Lower leg skin (tissue), 4 donors: ENCODE results near the gene PCDHB4. TPM values are rescaled to one million over a fixed set of nuclear protein-coding genes. Genes with fewer than 3 reads are reported as not detected.
"Not testable (repeated sequence)": the region's sequence is repeated elsewhere in the genome, so short reads cannot be mapped to it uniquely, and the experiment has no call there.

ENCODE experiments used
- DNase-seq, 2 donors: peaks; one replicate each; pipeline ENCODE4 v3.0.0-alpha.2; 2019; ENCODE audit warnings: low spot score in 2 of 2
- H3K4me3 ChIP-seq: fragments of 200-600 bp; sonication (generic); 2 replicates; pipeline ENCODE4 v1.5.1; 2017; ENCODE audit warnings: mild to moderate bottlenecking, low read depth; ENCODE audit not compliant: poor library complexity, severe bottlenecking
- CTCF ChIP-seq, 3 donors: fragments of 450-650 bp; IDR thresholded peaks; one replicate each; pipeline ENCODE4 v1.5.1; 2016; ENCODE audit warnings: antibody characterized with exemption in 3 of 3, mild to moderate bottlenecking in 3 of 3, moderate library complexity in 2 of 3
- POLR2A ChIP-seq, 2 donors: fragments of 450-650 bp; IDR thresholded peaks; one replicate each; pipeline ENCODE4 v1.6.1; 2016 to 2017; ENCODE audit warnings: antibody characterized with exemption in 2 of 2, mild to moderate bottlenecking in 1 of 2, moderate library complexity in 1 of 2
- WGBS, 2 donors: methylation state at CpG; one replicate each; pipeline ENCODE4 v1.1.5; 2018; 5-methylcytosine and 5-hydroxymethylcytosine counted together
- intact Hi-C: fragments of 100-400 bp; cut with DNase I; formaldehyde crosslinking; loops from one replicate; pipeline ENCODE4 v1.15.0; 2023; ENCODE audit warnings: low total_unique reads
- total RNA-seq, 4 donors: library from RNA; depleted of rRNA; stranded (reverse); fragments of >200 nt; gene quantifications; one replicate each; pipeline ENCODE4 v1.1.0, GENCODE V29; 2016

PCDHB4 gene
- total RNA-seq, 4 donors from 2014 or later, result 1.1 to 2.8 (median 2.0) TPM

GRCh38 chr5:141172381-141173204, 51.0 kb downstream of the PCDHB4 start, which contains the start of gene PCDHB7:
Gene PCDHB7, plus strand, starts transcription at chr5:141172644. Its CDS starts 192 bp downstream, at chr5:141172836.
- intact Hi-C loops, result no loop called here
- H3K4me3 ChIP-seq, result no peak within 1 kb of the TSS
- WGBS, 2 donors, result 26 to 35% methylated on average over 20 of the region's 20 CpGs
- no peak for DNase-seq
- TF ChIP-seq POLR2A (IDR thresholded peaks at IDR 0.05) (no peak), CTCF (IDR thresholded peaks at IDR 0.05) (no peak)

- DNase-seq, H3K4me3 ChIP-seq, intact Hi-C loops: not testable (repeated sequence)
- 42 to 51% methylated on average over 55 to 74 of the region's 79 CpGs for WGBS, 2 donors
Observed at GRCh38 chr5:141174291-141175104, 52.9 kb downstream of the PCDHB4 start.

Other genes starting within 250 kb of the PCDHB4 start
- gene PCDHA12, start 246.5 kb upstream of the PCDHB4 start, total RNA-seq, result under 1 TPM in 3 of 4 donors, not detected in 1; 0.04 to 0.39 (median 0.25) TPM
- gene PCDHA13, start 239.7 kb upstream of the PCDHB4 start, total RNA-seq, result under 1 TPM in 3 of 4 donors, not detected in 1; 0.16 to 0.34 (median 0.30) TPM
- gene PCDHAC1, start 195.5 kb upstream of the PCDHB4 start, total RNA-seq, result under 1 TPM in 2 of 4 donors, not detected in 2; 0.16 to 0.17 TPM
- gene PCDHAC2, start 155.3 kb upstream of the PCDHB4 start, total RNA-seq, result under 1 TPM in 3 of 4 donors, not detected in 1; 0.21 to 0.29 (median 0.27) TPM
- not detected for gene PCDHB1, start 70.4 kb upstream of the PCDHB4 start, total RNA-seq
- gene PCDHB2, start 27.2 kb upstream of the PCDHB4 start, total RNA-seq, result 1 to 10 TPM; 2.3 to 6.2 (median 3.2) TPM
- gene PCDHB3, start 21.3 kb upstream of the PCDHB4 start, total RNA-seq, result 1 to 10 TPM in 3 of 4 donors, under 1 TPM in 1; 0.84 to 1.6 (median 1.3) TPM
- 1 to 10 TPM in 2 of 4 donors, under 1 TPM in 1, not detected in 1; 0.49 to 4.9 (median 1.4) TPM for gene PCDHB5, start 13.4 kb downstream of the PCDHB4 start, total RNA-seq
- 1 to 10 TPM in 2 of 4 donors, under 1 TPM in 1, not detected in 1; 0.93 to 1.3 (median 1.3) TPM for gene PCDHB6, start 28.2 kb downstream of the PCDHB4 start, total RNA-seq
- gene PCDHB7, start 50.8 kb downstream of the PCDHB4 start, total RNA-seq, result 1 to 10 TPM in 1 of 4 donors, under 1 TPM in 3; 0.49 to 1.1 (median 0.58) TPM
- gene PCDHB8, start 56.0 kb downstream of the PCDHB4 start, total RNA-seq, result 1 to 10 TPM in 2 of 4 donors, under 1 TPM in 2; 0.10 to 1.2 (median 0.76) TPM
- gene PCDHB16, start 60.6 kb downstream of the PCDHB4 start, total RNA-seq, result 1 to 10 TPM in 3 of 4 donors, under 1 TPM in 1; 0.55 to 3.2 (median 1.9) TPM
- 1 to 10 TPM in 2 of 4 donors, under 1 TPM in 2; 0.38 to 2.2 (median 1.2) TPM for gene PCDHB9, start 65.3 kb downstream of the PCDHB4 start, total RNA-seq
- 1 to 10 TPM in 2 of 4 donors, under 1 TPM in 2; 0.19 to 1.5 (median 0.76) TPM for gene PCDHB10, start 70.5 kb downstream of the PCDHB4 start, total RNA-seq
- 1 to 10 TPM in 3 of 4 donors, under 1 TPM in 1; 0.63 to 1.7 (median 1.4) TPM for gene PCDHB11, start 77.8 kb downstream of the PCDHB4 start, total RNA-seq
- 1 to 10 TPM in 2 of 4 donors, under 1 TPM in 1, not detected in 1; 0.49 to 3.2 (median 2.3) TPM for gene PCDHB12, start 86.9 kb downstream of the PCDHB4 start, total RNA-seq
- 1 to 10 TPM; 3.3 to 9.0 (median 5.0) TPM for gene PCDHB13, start 92.1 kb downstream of the PCDHB4 start, total RNA-seq
- gene PCDHB14, start 101.5 kb downstream of the PCDHB4 start, total RNA-seq, result 1 to 10 TPM; 5.4 to 7.5 (median 6.2) TPM
- 1 to 10 TPM in 3 of 4 donors, under 1 TPM in 1; 0.46 to 2.0 (median 1.4) TPM for gene PCDHB15, start 123.6 kb downstream of the PCDHB4 start, total RNA-seq
- gene SLC25A2, start 182.2 kb downstream of the PCDHB4 start, total RNA-seq, result 1 to 10 TPM in 1 of 4 donors, under 1 TPM in 2, not detected in 1; 0.66 to 5.0 (median 0.67) TPM
- gene TAF7, start 199.0 kb downstream of the PCDHB4 start, total RNA-seq, result 10 to 100 TPM; 46.9 to 76.0 (median 64.9) TPM
- under 1 TPM in 3 of 4 donors, not detected in 1; 0.52 to 0.54 (median 0.53) TPM for gene PCDHGA1, start 208.7 kb downstream of the PCDHB4 start, total RNA-seq
- gene PCDHGA2, start 216.9 kb downstream of the PCDHB4 start, total RNA-seq, result 1 to 10 TPM; 1.4 to 5.3 (median 1.9) TPM
- gene PCDHGA3, start 222.0 kb downstream of the PCDHB4 start, total RNA-seq, result 1 to 10 TPM; 1.0 to 3.5 (median 2.9) TPM
- 1 to 10 TPM in 3 of 4 donors, under 1 TPM in 1; 0.30 to 1.3 (median 1.1) TPM for gene PCDHGB1, start 228.3 kb downstream of the PCDHB4 start, total RNA-seq
- 1 to 10 TPM in 3 of 4 donors, under 1 TPM in 1; 0.25 to 4.3 (median 2.4) TPM for gene PCDHGA4, start 233.2 kb downstream of the PCDHB4 start, total RNA-seq
- 1 to 10 TPM; 2.1 to 4.0 (median 2.6) TPM for gene PCDHGB2, start 238.2 kb downstream of the PCDHB4 start, total RNA-seq
- 1 to 10 TPM in 3 of 4 donors, under 1 TPM in 1; 0.51 to 3.4 (median 1.6) TPM for gene PCDHGA5, start 242.3 kb downstream of the PCDHB4 start, total RNA-seq
- gene PCDHGB3, start 248.4 kb downstream of the PCDHB4 start, total RNA-seq, result 1 to 10 TPM; 3.0 to 7.9 (median 4.8) TPM